ENCODE measurements around the gene IQCH.

The IQCH gene

DNA sequence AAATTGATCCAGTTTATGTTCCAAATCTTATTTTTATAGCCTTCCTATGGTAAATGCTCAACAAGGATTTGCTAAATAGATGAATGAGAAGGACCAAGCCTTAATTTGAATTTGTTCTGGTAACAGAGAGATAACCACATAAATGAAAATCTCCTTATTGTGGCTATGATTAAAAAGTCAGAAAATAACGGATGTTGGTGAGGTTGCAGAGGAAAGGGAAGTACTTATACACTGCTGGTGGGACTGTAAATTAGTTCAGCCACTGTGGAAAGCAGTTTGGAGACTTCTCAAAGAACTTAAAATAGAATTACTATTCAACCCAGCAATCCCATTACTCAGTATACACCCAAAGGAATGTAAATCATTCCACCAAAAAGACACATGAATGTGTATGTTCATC lies 26.3 kb upstream of the IQCH start:
- no peaks in the 10 kb centered on the region for H3K79me2 ChIP-seq (ENCODE audit: low read length)
- H3K9me2 ChIP-seq (replicated peaks; ENCODE audit: insufficient read depth, low read length) = no peaks in the 10 kb centered on the region
- no peaks in the 10 kb centered on the region for H3F3A ChIP-seq (ENCODE audit: insufficient read depth, low read length)
- no peak for DNase-seq
- H3K4me2 ChIP-seq (ENCODE audit: low read depth, low read length) = no peak overlapping the region
- no peak overlapping the region for H3K4me3 ChIP-seq (ENCODE audit: low read length)
- H3K9me3 ChIP-seq (replicated peaks; ENCODE audit: insufficient read depth, low read length) = no peaks in the 10 kb centered on the region
- H3K4me1 ChIP-seq (ENCODE audit: low read length) = no peaks in the 10 kb centered on the region
- H2AFZ ChIP-seq (ENCODE audit: low read length) = no peak overlapping the region
- no peak for TF ChIP-seq CTCF (IDR thresholded peaks at IDR 0.05; ENCODE audit: low read length)
- H4K20me1 ChIP-seq (ENCODE audit: insufficient read depth, low read length) = no peaks in the 10 kb centered on the region
- no peak overlapping the region for H3K9ac ChIP-seq (ENCODE audit: low read length)
- no peak overlapping the region for H3K27ac ChIP-seq (ENCODE audit: low read length)
- peaks cover 5% of the 10 kb centered on the region; the same call in 1 of the 2 replicates for H3K36me3 ChIP-seq (replicated peaks; ENCODE audit: insufficient read depth, low read length)
- no peaks in the 10 kb centered on the region for H3K27me3 ChIP-seq (replicated peaks; ENCODE audit: insufficient read depth, low read length)

DNA sequence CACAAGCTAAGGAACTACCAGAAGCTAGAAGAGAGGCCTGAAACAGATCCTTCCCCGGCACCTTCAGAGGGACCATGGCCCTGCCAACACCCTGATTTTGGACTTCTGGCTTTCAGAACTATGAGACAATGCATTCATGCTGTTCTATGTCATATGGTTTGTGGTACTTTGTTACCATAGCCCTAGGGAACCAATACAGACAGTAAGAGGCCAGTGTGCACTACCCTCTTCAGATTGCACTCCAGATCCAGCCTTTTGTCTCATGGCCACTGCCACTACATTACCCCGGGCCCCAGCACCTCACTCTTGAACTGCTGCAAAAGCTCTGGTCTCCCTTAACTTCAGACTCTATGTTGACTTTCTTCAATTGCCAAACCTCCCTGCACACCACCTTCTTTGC lies 24.1 kb upstream of the IQCH start:
- H3K4me2 ChIP-seq (ENCODE audit: low read depth, low read length) = no peak overlapping the region
- no peak for DNase-seq
- H3K36me3 ChIP-seq (replicated peaks; ENCODE audit: insufficient read depth, low read length) = peaks cover 5% of the 10 kb centered on the region; the same call in 1 of the 2 replicates
- no peaks in the 10 kb centered on the region for H3K4me1 ChIP-seq (ENCODE audit: low read length)
- H3K9me2 ChIP-seq (replicated peaks; ENCODE audit: insufficient read depth, low read length) = no peaks in the 10 kb centered on the region
- no peaks in the 10 kb centered on the region for H3K27me3 ChIP-seq (replicated peaks; ENCODE audit: insufficient read depth, low read length)
- TF ChIP-seq EZH2 (optimal IDR thresholded peaks at IDR 0.05; ENCODE audit: low read depth, low read length) = no peak
- TF ChIP-seq CTCF (IDR thresholded peaks at IDR 0.05; ENCODE audit: low read length) = no peak
- no peak for TF ChIP-seq EZH2phosphoT487 (IDR thresholded peaks at IDR 0.05; ENCODE audit: low read length)
- H3K9me3 ChIP-seq (replicated peaks; ENCODE audit: insufficient read depth, low read length) = no peaks in the 10 kb centered on the region
- H3K9ac ChIP-seq (ENCODE audit: low read length) = no peak overlapping the region
- H3K27ac ChIP-seq (ENCODE audit: low read length) = no peak overlapping the region
- H3K79me2 ChIP-seq (ENCODE audit: low read length) = peaks cover 5% of the 10 kb centered on the region; the same call in 1 of the 2 replicates
- H2AFZ ChIP-seq (ENCODE audit: low read length) = no peak overlapping the region
- H3K4me3 ChIP-seq (ENCODE audit: low read length) = no peak overlapping the region
- H3F3A ChIP-seq (ENCODE audit: insufficient read depth, low read length) = no peaks in the 10 kb centered on the region
- H4K20me1 ChIP-seq (ENCODE audit: insufficient read depth, low read length) = no peaks in the 10 kb centered on the region

GRCh38 chr15:67232591-67232990 lies 22.0 kb upstream of the IQCH start:
- DNase-seq = no peak
- no peak overlapping the region for H3K4me3 ChIP-seq (ENCODE audit: low read length)
- H3K9me3 ChIP-seq (replicated peaks; ENCODE audit: insufficient read depth, low read length) = no peaks in the 10 kb centered on the region
- no peaks in the 10 kb centered on the region for H3K27me3 ChIP-seq (replicated peaks; ENCODE audit: insufficient read depth, low read length)
- H3K9ac ChIP-seq (ENCODE audit: low read length) = no peak overlapping the region
- H3F3A ChIP-seq (ENCODE audit: insufficient read depth, low read length) = no peaks in the 10 kb centered on the region
- H3K4me2 ChIP-seq (ENCODE audit: low read depth, low read length) = no peak overlapping the region
- peaks cover 21% of the 10 kb centered on the region for H3K79me2 ChIP-seq (ENCODE audit: low read length)
- peaks cover 8% of the 10 kb centered on the region; the same call in 1 of the 2 replicates for H3K36me3 ChIP-seq (replicated peaks; ENCODE audit: insufficient read depth, low read length)
- H2AFZ ChIP-seq (ENCODE audit: low read length) = no peak overlapping the region
- TF ChIP-seq CTCF (IDR thresholded peaks at IDR 0.05; ENCODE audit: low read length) (no peak), EZH2 (optimal IDR thresholded peaks at IDR 0.05; ENCODE audit: low read depth, low read length) (no peak), EZH2phosphoT487 (IDR thresholded peaks at IDR 0.05; ENCODE audit: low read length) (no peak)
- H3K9me2 ChIP-seq (replicated peaks; ENCODE audit: insufficient read depth, low read length) = no peaks in the 10 kb centered on the region
- H3K27ac ChIP-seq (ENCODE audit: low read length) = no peak overlapping the region
- H3K4me1 ChIP-seq (ENCODE audit: low read length) = no peaks in the 10 kb centered on the region
- 0 out of 2 replicates have a peak, but pooled peaks cover 2% of the 10 kb centered on the region for H4K20me1 ChIP-seq (ENCODE audit: insufficient read depth, low read length)
